Liver (tissue), 9 donors: Measurements from ENCODE around the gene SLK. TPM values are rescaled to one million over a fixed set of nuclear protein-coding genes. Genes with fewer than 3 reads are reported as not detected.

Experiments used
- DNase-seq: peaks from one replicate; pipeline ENCODE4 v3.0.0-alpha.2; 2017; ENCODE audit warnings: low spot score
- H3K27ac ChIP-seq, 2 donors: one replicate each; pipeline ENCODE4 v1.7.0; 2013; ENCODE audit warnings: inconsistent platforms in 2 of 2, low read length in 2 of 2, control low read depth in 1 of 2, low read depth in 1 of 2, mild to moderate bottlenecking in 1 of 2
- H3K27me3 ChIP-seq, 4 donors: one replicate each; pipeline versions ENCODE4 v1.6.1 to v1.7.0; 2013; ENCODE audit warnings: low read length in 3 of 4, inconsistent platforms in 1 of 4, mild to moderate bottlenecking in 1 of 4, moderate library complexity in 1 of 4; ENCODE audit not compliant: control insufficient read depth in 4 of 4, insufficient read depth in 4 of 4
- H3K36me3 ChIP-seq, 4 donors: one replicate each; pipeline versions ENCODE4 v1.6.1 to v1.7.0; 2013; ENCODE audit warnings: low read length in 3 of 4, mild to moderate bottlenecking in 3 of 4, low read depth in 1 of 4, moderate library complexity in 1 of 4; ENCODE audit not compliant: control insufficient read depth in 4 of 4, insufficient read depth in 3 of 4
- H3K4me1 ChIP-seq, 4 donors: one replicate each; pipeline versions ENCODE4 v1.6.1 to v1.7.0; 2013; ENCODE audit warnings: low read length in 3 of 4, mild to moderate bottlenecking in 3 of 4, moderate library complexity in 1 of 4; ENCODE audit not compliant: control insufficient read depth in 4 of 4, insufficient read depth in 4 of 4
- H3K4me3 ChIP-seq, 3 donors: one replicate each; pipeline versions ENCODE4 v1.6.1 to v1.7.0; 2013; ENCODE audit warnings: low read length in 3 of 3, control low read depth in 1 of 3, low read depth in 1 of 3, mild to moderate bottlenecking in 1 of 3
- H3K9ac ChIP-seq, 2 donors: one replicate each; pipeline ENCODE4 v1.7.0; 2013; ENCODE audit warnings: low read length in 2 of 2, mild to moderate bottlenecking in 2 of 2, moderate library complexity in 2 of 2, control low read depth in 1 of 2, low read depth in 1 of 2
- H3K9me3 ChIP-seq, 4 donors: one replicate each; pipeline versions ENCODE4 v1.6.1 to v1.7.0; 2013; ENCODE audit warnings: low read length in 3 of 4; ENCODE audit not compliant: control insufficient read depth in 4 of 4
- ATF3 ChIP-seq: IDR thresholded peaks from 2 replicates; pipeline ENCODE4 v1.6.1; 2016; ENCODE audit warnings: antibody characterized with exemption
- CTCF ChIP-seq: fragments of 150-350 bp; IDR thresholded peaks from 2 replicates; pipeline ENCODE4 v1.5.1; 2017; ENCODE audit warnings: improper control_type of control experiment, low read depth, low read length; ENCODE audit not compliant: missing input control
- EGR1 ChIP-seq, 2 donors: IDR thresholded peaks; 2 replicates each; pipeline ENCODE4 v1.6.1; 2016 to 2018; ENCODE audit warnings: antibody characterized with exemption in 2 of 2, low read depth in 2 of 2
- FOXA1 ChIP-seq: IDR thresholded peaks from 2 replicates; pipeline ENCODE4 v1.6.1; 2016; ENCODE audit warnings: antibody characterized with exemption
- FOXA2 ChIP-seq: IDR thresholded peaks from 2 replicates; pipeline ENCODE4 v1.6.1; 2016; ENCODE audit warnings: antibody characterized with exemption
- GABPA ChIP-seq, 2 donors: IDR thresholded peaks in 1 of 2; conservative IDR thresholded peaks in 1 of 2; 2 replicates each; pipeline ENCODE4 v1.6.1; 2016; ENCODE audit warnings: antibody characterized with exemption in 2 of 2, mild to moderate bottlenecking in 1 of 2, moderate library complexity in 1 of 2
- HNF4A ChIP-seq, 2 donors: conservative IDR thresholded peaks; 2 replicates each; pipeline ENCODE4 v1.6.1; 2016; ENCODE audit warnings: antibody characterized with exemption in 2 of 2, mild to moderate bottlenecking in 2 of 2
- HNF4G ChIP-seq: IDR thresholded peaks from 2 replicates; pipeline ENCODE4 v1.6.1; 2016; ENCODE audit warnings: antibody characterized with exemption
- JUND ChIP-seq, 2 donors: IDR thresholded peaks; 2 replicates each; pipeline ENCODE4 v1.6.1; 2016; ENCODE audit warnings: antibody characterized with exemption in 2 of 2
- MAX ChIP-seq: IDR thresholded peaks from 2 replicates; pipeline ENCODE4 v1.6.1; 2016; ENCODE audit warnings: antibody characterized with exemption
- NR2F2 ChIP-seq: IDR thresholded peaks from 2 replicates; pipeline ENCODE4 v1.6.1; 2016; ENCODE audit warnings: antibody characterized with exemption
- RAD21 ChIP-seq, 2 donors: IDR thresholded peaks; 2 replicates each; pipeline ENCODE4 v1.6.1; 2016; ENCODE audit warnings: antibody characterized with exemption in 2 of 2, mild to moderate bottlenecking in 2 of 2
- REST ChIP-seq: IDR thresholded peaks from 2 replicates; pipeline ENCODE4 v1.6.1; 2016; ENCODE audit warnings: antibody characterized with exemption, mild to moderate bottlenecking
- RXRA ChIP-seq, 2 donors: IDR thresholded peaks; 2 replicates each; pipeline ENCODE4 v1.6.1; 2017 to 2018; ENCODE audit warnings: antibody characterized with exemption in 2 of 2, mild to moderate bottlenecking in 1 of 2
- SP1 ChIP-seq: IDR thresholded peaks from 2 replicates; pipeline ENCODE4 v1.6.1; 2018; ENCODE audit warnings: antibody characterized with exemption, mild to moderate bottlenecking
- TAF1 ChIP-seq: conservative IDR thresholded peaks from 2 replicates; pipeline ENCODE4 v1.6.1; 2016; ENCODE audit warnings: antibody characterized with exemption, mild to moderate bottlenecking
- YY1 ChIP-seq: IDR thresholded peaks from 2 replicates; pipeline ENCODE4 v1.6.1; 2016; ENCODE audit warnings: antibody characterized with exemption, mild to moderate bottlenecking
- ZBTB33 ChIP-seq: IDR thresholded peaks from 2 replicates; pipeline ENCODE4 v1.6.1; 2016; ENCODE audit warnings: antibody characterized with exemption
- WGBS: extraction: QIAGEN DNeasy Blood & Tissue Kit; methylation state at CpG from one replicate; pipeline ENCODE4 v1.1.7; 2013; 5-methylcytosine and 5-hydroxymethylcytosine counted together
- polyA plus RNA-seq, 2 donors: library from polyadenylated mRNA; stranded (reverse) in 1 of 2; unstranded in 1 of 2; fragments of 200-250 nt in 1 of 2; fragments of >200 nt in 1 of 2; fragmentation: Nextera tagmentation in 1 of 2; extraction: Ambion mirVana in 1 of 2; gene quantifications; one replicate each; pipeline versions ENCODE4 v1.2.1 to v1.2.3, GENCODE V29; 2013 to 2015
- total RNA-seq, 2 donors: library from RNA; depleted of rRNA; stranded (reverse); fragments of >200 nt; gene quantifications; one replicate each; pipeline ENCODE4 v1.2.3, GENCODE V29; 2014
- donor health status: healthy.
- donor health status: healthy.
- donor health status: healthy.
- donor health status: healthy.
- donor health status: healthy.

SLK gene
- total and polyA plus RNA-seq, 4 donors: 3.9 to 20.3 (median 12.4) TPM

- TF ChIP-seq RAD21 (IDR thresholded peaks at IDR 0.05) (no peak), ZBTB33 (no peak), MAX (no peak), FOXA2 (no peak), HNF4A (conservative IDR thresholded peaks at IDR 0.05) (no peak), CTCF (no peak), REST (no peak), HNF4G (no peak), EGR1 (IDR thresholded peaks at IDR 0.05; ENCODE audit: low read depth in 2 of 2) (no peak), JUND (IDR thresholded peaks at IDR 0.05) (no peak), FOXA1 (no peak), NR2F2 (no peak), TAF1 (no peak), RXRA (IDR thresholded peaks at IDR 0.05) (no peak), GABPA (IDR thresholded peaks at IDR 0.05 in 1 of 2, conservative IDR thresholded peaks at IDR 0.05 in 1 of 2) (no peak), YY1 (no peak), ATF3 (no peak), SP1 (no peak)
- peaks cover 0 to 12% (median under 1%) of the 10 kb centered on the region in 4 donors for H3K36me3 ChIP-seq
- DNase-seq: no peak
- H3K4me1 ChIP-seq: peaks cover 0 to 2% (median 0%) of the 10 kb centered on the region in 4 donors
- H3K27me3 ChIP-seq: no peaks in the 10 kb centered on the region
- H3K4me3 ChIP-seq: no peak overlapping the region
- no peak overlapping the region for H3K9ac ChIP-seq
- H3K9me3 ChIP-seq: no peaks in the 10 kb centered on the region
- no peak overlapping the region for H3K27ac ChIP-seq
- WGBS: 92% methylated on average over 3 of the region's 3 CpGs
These were observed 24.6 kb downstream of the SLK start for GRCh38 chr10:103991393-103992128.
